Vein endothelial cell (primary cell): Measurements from ENCODE around the gene ITGB3BP. TPM values are rescaled to one million over a fixed set of nuclear protein-coding genes. Genes with fewer than 3 reads are reported as not detected.

Experiments used
- small RNA-seq: library from RNA; depleted of rRNA; stranded (forward); fragments of <200 nt; gene quantifications from one replicate; pipeline ENCODE3, GENCODE V24; 2012
- total RNA-seq: library from RNA; depleted of rRNA; stranded (reverse); fragments of >200 nt; gene quantifications from 2 replicates; pipeline ENCODE4 v1.2.3, GENCODE V29; 2012

The ITGB3BP gene, protein sequence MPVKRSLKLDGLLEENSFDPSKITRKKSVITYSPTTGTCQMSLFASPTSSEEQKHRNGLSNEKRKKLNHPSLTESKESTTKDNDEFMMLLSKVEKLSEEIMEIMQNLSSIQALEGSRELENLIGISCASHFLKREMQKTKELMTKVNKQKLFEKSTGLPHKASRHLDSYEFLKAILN
- total RNA-seq: 17.0 and 19.4 TPM in 2 replicates

GRCh38 chr1:63522891-63523728 lies at the start of gene ITGB3BP, which contains the start of gene EFCAB7:
Gene ITGB3BP (minus strand): TSS chr1:63523225. CDS start chr1:63523133, 92 bp downstream.
Gene EFCAB7 (plus strand): TSS chr1:63523525. CDS start chr1:63525573, 2,048 bp downstream.

Small RNA genes lying within 50 kb of the gene (small RNA-seq; reads per million reads assigned to genes)
- gene RF02105: not detected
- gene RF02106: not detected
- not detected for gene RF02107
- gene RF02108: not detected
- gene RF02109: not detected
- gene RF02110: not detected
- not detected for gene RN7SL488P
- not detected for gene RNU7-123P

Other genes starting within 250 kb of the ITGB3BP start
- gene FOXD3, start 200.7 kb downstream of the ITGB3BP start, total RNA-seq: not detected in 2 replicates
- gene ALG6, start 155.6 kb downstream of the ITGB3BP start, total RNA-seq: 11.8 and 12.8 TPM in 2 replicates
- gene EFCAB7, start 300 bp upstream of the ITGB3BP start, total RNA-seq: 4.0 and 6.9 TPM in 2 replicates
- 21.2 and 23.2 TPM in 2 replicates for gene PGM1, start 70.2 kb upstream of the ITGB3BP start, total RNA-seq